ENCODE results near the gene CRIM1.

The CRIM1 gene

GRCh38 chr2:36516136-36516870 lies 160.7 kb downstream of the CRIM1 start:
- no CpG with 5 or more reads among the region's 8 CpGs for WGBS, 2 donors (ENCODE audit: extremely low coverage in 2 of 2, insufficient read length in 2 of 2, insufficient replicate concordance in 1 of 2)
- Histone ChIP-seq H3K18ac (ENCODE audit: low read length) (no peak overlapping the region), H3K9ac (ENCODE audit: low read depth, low read length, poor library complexity) (no peak overlapping the region), H3K4me1 (ENCODE audit: control insufficient read depth in 2 of 2, insufficient read depth in 1 of 2, low read depth in 1 of 2, low read length in 2 of 2) (no peaks in the 10 kb centered on the region), H2AK5ac (ENCODE audit: low read depth, low read length) (no peak overlapping the region), H3K14ac (ENCODE audit: low read length) (no peak overlapping the region), H3K79me1 (ENCODE audit: low read depth, low read length) (no peaks in the 10 kb centered on the region), H3K4me2 (ENCODE audit: insufficient read depth, low read length, poor library complexity, severe bottlenecking) (no peak overlapping the region), H4K8ac (ENCODE audit: low read depth, low read length) (no peak overlapping the region), H3K36me3 (replicated peaks in 1 of 2; ENCODE audit: control insufficient read depth in 2 of 2, insufficient read depth in 2 of 2, low read length in 2 of 2) (peaks cover 18 to 19% of the 10 kb centered on the region in 2 donors), H3K27me3 (ENCODE audit: control insufficient read depth in 3 of 3, insufficient read depth in 3 of 3, low read depth in 1 of 3, low read length in 3 of 3) (no peaks in the 10 kb centered on the region), H3K4me3 (ENCODE audit: low read length in 2 of 2) (no peak overlapping the region), H2BK120ac (ENCODE audit: low read depth, low read length) (no peak overlapping the region), H3K9me3 (replicated peaks in 1 of 2; ENCODE audit: control insufficient read depth in 2 of 2, insufficient read depth in 1 of 2, low read depth in 1 of 2, low read length in 2 of 2) (peaks cover 0 to 2% of the 10 kb centered on the region in 2 donors), H2BK12ac (ENCODE audit: low read length) (no peak overlapping the region), H2BK5ac (ENCODE audit: low read length) (no peak overlapping the region), H2AFZ (ENCODE audit: low read length) (no peak overlapping the region), H4K91ac (ENCODE audit: low read depth, low read length, poor library complexity) (no peak overlapping the region), H3K4ac (ENCODE audit: low read length) (no peak overlapping the region), H2BK15ac (ENCODE audit: low read length) (no peak overlapping the region), H3K23ac (ENCODE audit: low read depth, low read length, poor library complexity) (no peak overlapping the region), H3K27ac (replicated peaks; ENCODE audit: low read length) (no peak overlapping the region)
- no peak for DNase-seq (ENCODE audit: low spot score)

GRCh38 chr2:36520431-36520830 lies 164.9 kb downstream of the CRIM1 start:
- H4K91ac ChIP-seq (ENCODE audit: low read depth, low read length, poor library complexity), result no peak overlapping the region
- H2BK120ac ChIP-seq (ENCODE audit: low read depth, low read length), result no peak overlapping the region
- H3K9me3 ChIP-seq (replicated peaks in 1 of 2; ENCODE audit: control insufficient read depth in 2 of 2, insufficient read depth in 1 of 2, low read depth in 1 of 2, low read length in 2 of 2), result no peaks in the 10 kb centered on the region
- no peaks in the 10 kb centered on the region for H3K79me1 ChIP-seq (ENCODE audit: low read depth, low read length)
- H3K36me3 ChIP-seq (replicated peaks in 1 of 2; ENCODE audit: control insufficient read depth in 2 of 2, insufficient read depth in 2 of 2, low read length in 2 of 2), result peaks cover 15 to 21% of the 10 kb centered on the region in 2 donors
- no peaks in the 10 kb centered on the region for H3K27me3 ChIP-seq (ENCODE audit: control insufficient read depth in 3 of 3, insufficient read depth in 3 of 3, low read depth in 1 of 3, low read length in 3 of 3)
- no peak overlapping the region for H3K4me2 ChIP-seq (ENCODE audit: insufficient read depth, low read length, poor library complexity, severe bottlenecking)
- no peak overlapping the region for H2AK5ac ChIP-seq (ENCODE audit: low read depth, low read length)
- no CpG with 5 or more reads among the region's 4 CpGs for WGBS, 2 donors (ENCODE audit: extremely low coverage in 2 of 2, insufficient read length in 2 of 2, insufficient replicate concordance in 1 of 2)
- no peak overlapping the region for H3K9ac ChIP-seq (ENCODE audit: low read depth, low read length, poor library complexity)
- no peak overlapping the region for H4K8ac ChIP-seq (ENCODE audit: low read depth, low read length)
- no peak overlapping the region for H3K23ac ChIP-seq (ENCODE audit: low read depth, low read length, poor library complexity)
- H2BK12ac ChIP-seq (ENCODE audit: low read length), result no peak overlapping the region
- H3K27ac ChIP-seq (replicated peaks; ENCODE audit: low read length), result no peak overlapping the region
- H2BK5ac ChIP-seq (ENCODE audit: low read length), result no peak overlapping the region
- H3K4ac ChIP-seq (ENCODE audit: low read length), result no peak overlapping the region
- no peak overlapping the region for H3K14ac ChIP-seq (ENCODE audit: low read length)
- H3K4me1 ChIP-seq (ENCODE audit: control insufficient read depth in 2 of 2, insufficient read depth in 1 of 2, low read depth in 1 of 2, low read length in 2 of 2), result no peaks in the 10 kb centered on the region
- no peak for DNase-seq (ENCODE audit: low spot score)
- no peak overlapping the region for H3K4me3 ChIP-seq (ENCODE audit: low read length in 2 of 2)
- H2BK15ac ChIP-seq (ENCODE audit: low read length), result no peak overlapping the region
- no peak overlapping the region for H2AFZ ChIP-seq (ENCODE audit: low read length)
- H3K18ac ChIP-seq (ENCODE audit: low read length), result no peak overlapping the region

GRCh38 chr2:36523153-36523552 lies 167.6 kb downstream of the CRIM1 start:
- H3K79me1 ChIP-seq (ENCODE audit: low read depth, low read length), result no peaks in the 10 kb centered on the region
- H3K14ac ChIP-seq (ENCODE audit: low read length), result no peak overlapping the region
- H2BK15ac ChIP-seq (ENCODE audit: low read length), result no peak overlapping the region
- H3K36me3 ChIP-seq (replicated peaks in 1 of 2; ENCODE audit: control insufficient read depth in 2 of 2, insufficient read depth in 2 of 2, low read length in 2 of 2), result peaks cover 7 to 21% of the 10 kb centered on the region in 2 donors
- no peak overlapping the region for H2BK120ac ChIP-seq (ENCODE audit: low read depth, low read length)
- no peak overlapping the region for H2BK12ac ChIP-seq (ENCODE audit: low read length)
- H3K4me2 ChIP-seq (ENCODE audit: insufficient read depth, low read length, poor library complexity, severe bottlenecking), result no peak overlapping the region
- no CpG with 5 or more reads among the region's 4 CpGs for WGBS, 2 donors (ENCODE audit: extremely low coverage in 2 of 2, insufficient read length in 2 of 2, insufficient replicate concordance in 1 of 2)
- no peak overlapping the region for H3K9ac ChIP-seq (ENCODE audit: low read depth, low read length, poor library complexity)
- no peak overlapping the region for H2AFZ ChIP-seq (ENCODE audit: low read length)
- DNase-seq (ENCODE audit: low spot score), result no peak
- H3K23ac ChIP-seq (ENCODE audit: low read depth, low read length, poor library complexity), result no peak overlapping the region
- H3K4me1 ChIP-seq (ENCODE audit: control insufficient read depth in 2 of 2, insufficient read depth in 1 of 2, low read depth in 1 of 2, low read length in 2 of 2), result no peaks in the 10 kb centered on the region
- no peak overlapping the region for H3K4me3 ChIP-seq (ENCODE audit: low read length in 2 of 2)
- H3K27me3 ChIP-seq (ENCODE audit: control insufficient read depth in 3 of 3, insufficient read depth in 3 of 3, low read depth in 1 of 3, low read length in 3 of 3), result no peaks in the 10 kb centered on the region
- H2AK5ac ChIP-seq (ENCODE audit: low read depth, low read length), result no peak overlapping the region
- H4K91ac ChIP-seq (ENCODE audit: low read depth, low read length, poor library complexity), result no peak overlapping the region
- no peak overlapping the region for H3K4ac ChIP-seq (ENCODE audit: low read length)
- no peak overlapping the region for H2BK5ac ChIP-seq (ENCODE audit: low read length)
- no peak overlapping the region for H3K18ac ChIP-seq (ENCODE audit: low read length)
- no peaks in the 10 kb centered on the region for H3K9me3 ChIP-seq (replicated peaks in 1 of 2; ENCODE audit: control insufficient read depth in 2 of 2, insufficient read depth in 1 of 2, low read depth in 1 of 2, low read length in 2 of 2)
- no peak overlapping the region for H3K27ac ChIP-seq (replicated peaks; ENCODE audit: low read length)
- H4K8ac ChIP-seq (ENCODE audit: low read depth, low read length), result no peak overlapping the region

- Histone ChIP-seq H3K4me1 (ENCODE audit: control insufficient read depth in 2 of 2, insufficient read depth in 1 of 2, low read depth in 1 of 2, low read length in 2 of 2) (peaks cover 0 to 4% of the 10 kb centered on the region in 2 donors), H3K79me1 (ENCODE audit: low read depth, low read length) (no peaks in the 10 kb centered on the region), H3K27me3 (ENCODE audit: control insufficient read depth in 3 of 3, insufficient read depth in 3 of 3, low read depth in 1 of 3, low read length in 3 of 3) (no peaks in the 10 kb centered on the region), H3K4me2 (ENCODE audit: insufficient read depth, low read length, poor library complexity, severe bottlenecking) (no peak overlapping the region), H2BK5ac (ENCODE audit: low read length) (no peak overlapping the region), H4K8ac (ENCODE audit: low read depth, low read length) (no peak overlapping the region), H2BK120ac (ENCODE audit: low read depth, low read length) (no peak overlapping the region), H2AK5ac (ENCODE audit: low read depth, low read length) (no peak overlapping the region), H3K14ac (ENCODE audit: low read length) (no peak overlapping the region), H3K36me3 (replicated peaks in 1 of 2; ENCODE audit: control insufficient read depth in 2 of 2, insufficient read depth in 2 of 2, low read length in 2 of 2) (peaks cover 3 to 20% of the 10 kb centered on the region in 2 donors), H2BK12ac (ENCODE audit: low read length) (no peak overlapping the region), H2AFZ (ENCODE audit: low read length) (no peak overlapping the region), H3K4me3 (ENCODE audit: low read length in 2 of 2) (no peak overlapping the region), H4K91ac (ENCODE audit: low read depth, low read length, poor library complexity) (no peak overlapping the region), H3K9ac (ENCODE audit: low read depth, low read length, poor library complexity) (no peak overlapping the region), H3K27ac (replicated peaks; ENCODE audit: low read length) (no peak overlapping the region), H3K18ac (ENCODE audit: low read length) (no peak overlapping the region), H3K9me3 (replicated peaks in 1 of 2; ENCODE audit: control insufficient read depth in 2 of 2, insufficient read depth in 1 of 2, low read depth in 1 of 2, low read length in 2 of 2) (no peaks in the 10 kb centered on the region), H2BK15ac (ENCODE audit: low read length) (no peak overlapping the region), H3K23ac (ENCODE audit: low read depth, low read length, poor library complexity) (no peak overlapping the region), H3K4ac (ENCODE audit: low read length) (no peak overlapping the region)
- no peak for DNase-seq (ENCODE audit: low spot score)
- no CpG with 5 or more reads among the region's 5 CpGs for WGBS, 2 donors (ENCODE audit: extremely low coverage in 2 of 2, insufficient read length in 2 of 2, insufficient replicate concordance in 1 of 2)
Observed at GRCh38 chr2:36525245-36525644, 169.7 kb downstream of the CRIM1 start.
